NOMO-1 treated with DMSO at 0.1 percent for 48 hours (cell line): ENCODE results near the gene UBE2D1.
"Not testable (repeated sequence)": the region's sequence is repeated elsewhere in the genome, so short reads cannot be mapped to it uniquely, and the experiment has no call there.

ENCODE experiments used
- DNase-seq: peaks from one replicate; lab custom pipeline; 2025; ENCODE audit not compliant: unreplicated experiment; lab: John Stamatoyannopoulos, UW

Gene UBE2D1

GRCh38 chr10:58373442-58373827 lies 38.6 kb downstream of the UBE2D1 start:
- no peak for DNase-seq

DNA sequence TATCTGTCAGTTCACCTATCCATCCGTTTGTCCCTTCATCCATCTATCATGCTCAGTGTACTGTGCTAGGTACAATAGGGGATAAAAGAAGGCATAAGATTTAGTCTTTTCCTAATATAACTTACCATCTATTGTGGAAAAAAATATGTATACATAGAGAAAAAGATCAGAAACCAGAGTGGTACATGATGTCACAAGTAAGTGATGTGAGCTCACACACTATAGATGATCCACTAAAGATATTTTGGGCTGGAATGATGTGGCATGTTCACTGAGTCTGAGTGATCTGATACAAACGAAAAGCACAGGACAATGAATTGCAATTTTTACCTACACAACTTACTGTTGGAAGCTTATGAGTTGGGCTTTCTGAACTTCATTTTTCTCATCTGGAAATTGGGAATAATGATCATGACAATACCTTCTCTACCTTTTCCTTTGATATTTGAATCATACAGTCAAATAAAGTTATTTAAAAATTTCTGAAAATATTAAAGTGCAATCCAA lies 47.7 kb downstream of the UBE2D1 start:
- no peak for DNase-seq

GRCh38 chr10:58384095-58384494 lies 49.3 kb downstream of the UBE2D1 start:
- DNase-seq, result peak; percentile 94

DNA sequence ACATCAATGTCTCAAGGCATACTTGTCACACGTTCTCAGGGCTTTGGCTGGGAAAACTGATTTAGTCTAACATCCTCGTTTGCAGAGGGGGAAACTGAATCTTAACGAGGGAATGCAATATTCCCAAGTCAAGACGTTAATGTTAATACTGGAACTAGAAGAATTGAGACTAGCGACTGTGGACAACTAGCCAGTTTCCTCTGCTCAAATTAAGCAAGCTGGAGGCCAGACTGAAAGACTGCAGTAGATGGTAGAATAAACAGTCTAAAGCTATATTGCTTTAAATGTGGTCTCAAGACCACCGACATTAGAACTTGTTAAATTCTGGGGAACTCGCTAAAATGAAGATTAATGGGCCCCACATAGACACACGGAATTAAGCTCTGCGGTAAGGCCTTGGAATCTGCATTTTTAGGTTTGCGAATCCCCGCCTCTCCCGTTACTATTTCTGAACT lies 49.8 kb downstream of the UBE2D1 start:
- peak; percentile 41 for DNase-seq

- DNase-seq, result peak; percentile 90
These were observed 50.4 kb downstream of the UBE2D1 start, which contains the start of gene TFAM for GRCh38 chr10:58384999-58385783. TSS of gene TFAM (plus strand) at chr10:58385410. CDS start at chr10:58385548, 138 bp downstream.

- peak; percentile 11 for DNase-seq
These were observed 50.9 kb downstream of the UBE2D1 start for GRCh38 chr10:58385784-58386112.

- DNase-seq, result no peak
These were observed 54.2 kb downstream of the UBE2D1 start for GRCh38 chr10:58389024-58389423.

DNA sequence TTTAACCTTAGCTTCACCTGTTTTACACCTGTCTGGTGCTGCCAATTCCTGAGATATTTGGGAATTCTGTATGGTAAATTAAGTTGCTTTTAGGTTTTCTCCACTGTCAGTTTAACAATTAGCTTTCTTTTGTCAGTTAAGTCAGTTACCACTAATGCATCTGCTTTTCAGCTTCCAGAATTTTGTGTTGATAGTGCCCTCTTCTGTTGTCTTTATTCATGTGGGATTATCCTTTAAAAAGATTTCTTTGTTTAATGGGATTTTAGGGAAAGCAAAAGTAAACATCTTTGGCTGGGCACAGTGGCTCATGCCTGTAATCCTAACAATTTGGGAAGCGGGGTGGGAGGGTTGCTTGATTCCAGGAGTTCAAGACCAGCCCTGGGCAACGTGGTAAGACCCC lies 58.5 kb downstream of the UBE2D1 start:
- no peak for DNase-seq

GRCh38 chr10:58394471-58394870 lies 59.7 kb downstream of the UBE2D1 start:
- no peak for DNase-seq

- no peak for DNase-seq
These were observed 61.3 kb downstream of the UBE2D1 start for GRCh38 chr10:58396057-58396456.

GRCh38 chr10:58397830-58398229 lies 63.0 kb downstream of the UBE2D1 start:
- DNase-seq, result no peak

DNA sequence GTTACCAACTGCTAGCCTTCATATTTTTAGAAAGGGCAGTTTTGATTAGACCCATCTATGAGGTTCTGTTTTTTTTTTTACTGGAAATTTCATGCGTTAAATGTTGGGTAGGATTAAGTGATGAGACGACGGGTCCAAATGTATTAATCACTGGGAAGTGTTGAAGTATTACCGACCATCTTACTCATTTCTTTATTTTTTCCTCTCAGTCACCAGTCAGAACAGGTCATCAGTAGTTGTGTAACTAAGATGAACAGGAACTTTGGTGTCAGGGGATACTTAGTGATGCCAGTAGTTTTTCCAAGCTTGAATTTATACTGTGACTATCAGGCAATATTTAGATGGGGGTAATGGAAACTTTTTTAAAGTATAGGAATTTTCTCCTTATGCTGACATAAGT lies 64.6 kb downstream of the UBE2D1 start:
- DNase-seq, result no peak

GRCh38 chr10:58400609-58401008 lies 65.8 kb downstream of the UBE2D1 start:
- no peak for DNase-seq

GRCh38 chr10:58404001-58404400 lies 69.2 kb downstream of the UBE2D1 start:
- DNase-seq, result no peak

GRCh38 chr10:58409956-58410610 lies 75.3 kb downstream of the UBE2D1 start:
- DNase-seq, result no peak

DNA sequence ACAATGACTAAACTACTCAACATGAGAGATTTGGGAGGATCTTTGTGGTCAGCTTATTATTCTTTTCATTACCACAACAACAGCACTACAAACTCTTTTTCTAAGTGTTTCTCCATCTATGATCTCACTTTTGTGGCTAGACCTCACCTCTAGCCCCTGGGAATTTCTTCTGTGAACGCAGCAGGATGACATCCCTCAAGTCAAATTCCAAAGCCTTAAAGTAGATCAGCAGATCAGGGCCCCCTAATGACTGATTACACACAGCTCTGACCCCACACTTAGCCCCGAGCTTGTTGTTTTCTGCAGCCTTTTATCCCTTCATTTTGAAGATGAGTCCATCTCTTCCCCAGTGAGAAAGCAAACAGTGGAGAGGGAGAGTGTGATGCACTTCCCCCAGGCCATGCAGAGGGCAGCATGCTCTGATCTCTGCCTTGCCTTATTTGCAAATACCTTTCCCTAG lies 77.7 kb downstream of the UBE2D1 start:
- no peak for DNase-seq

GRCh38 chr10:58414270-58415041 lies 79.7 kb downstream of the UBE2D1 start:
- DNase-seq, result no peak

GRCh38 chr10:58415757-58416156 lies 81.0 kb downstream of the UBE2D1 start:
- no peak for DNase-seq

DNA sequence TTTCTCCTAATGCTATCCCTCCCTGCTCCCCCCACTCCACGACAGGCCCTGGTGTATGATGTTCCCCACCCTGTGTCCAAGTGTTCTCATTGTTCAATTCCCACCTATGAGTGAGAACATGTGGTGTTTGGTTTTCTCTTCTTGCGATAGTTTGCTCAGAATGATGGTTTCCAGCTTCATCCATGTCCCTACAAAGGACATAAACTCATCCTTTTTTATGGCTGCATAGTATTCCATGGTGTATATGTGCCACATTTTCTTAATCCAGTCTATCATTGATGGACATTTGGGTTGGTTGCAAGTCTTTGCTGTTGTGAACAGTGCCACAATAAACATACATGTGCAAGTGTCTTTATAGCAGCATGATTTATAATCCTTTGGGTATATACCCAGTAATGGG lies 83.1 kb downstream of the UBE2D1 start:
- DNase-seq, result not testable (repeated sequence)
